SKM-1 (cell line): ENCODE data around the gene BTG1.
"Not testable (repeated sequence)": the region's sequence is repeated elsewhere in the genome, so short reads cannot be mapped to it uniquely, and the experiment has no call there.

Source experiments
- DNase-seq: peaks from one replicate; lab custom pipeline; 2025; ENCODE audit not compliant: unreplicated experiment; lab: John Stamatoyannopoulos, UW

Gene BTG1

GRCh38 chr12:92105110-92105509 is 40.5 kb downstream of the BTG1 start:
- no peak for DNase-seq

GRCh38 chr12:92102606-92103005 is 43.0 kb downstream of the BTG1 start:
- DNase-seq, result no peak

GRCh38 chr12:92098594-92099380 is 46.9 kb downstream of the BTG1 start:
- no peak for DNase-seq

- DNase-seq, result no peak
These were observed 49.1 kb downstream of the BTG1 start for GRCh38 chr12:92096346-92097136.

GRCh38 chr12:92094751-92095161 is 50.9 kb downstream of the BTG1 start:
- DNase-seq, result no peak

GRCh38 chr12:92094301-92094700 is 51.3 kb downstream of the BTG1 start:
- not testable (repeated sequence) for DNase-seq
